HL-60 (cell line): ENCODE results near the gene ADCK1.

Source experiments
- POLR2AphosphoS5 ChIP-seq: IDR thresholded peaks from 2 replicates; pipeline ENCODE4 v1.6.1; 2012; ENCODE audit warnings: low read depth
- SPI1 ChIP-seq: IDR thresholded peaks from 2 replicates; pipeline ENCODE4 v1.6.1; 2012; ENCODE audit warnings: low read depth, mild to moderate bottlenecking, borderline replicate concordance
- TF ChIP-seq, protein P1 (sequence below): IDR thresholded peaks from one replicate; pipeline ENCODE4 v1.5.1; 2011; ENCODE audit warnings: low read length, control low read depth, inconsistent platforms; ENCODE audit not compliant: insufficient read depth
- TF ChIP-seq, protein P2 (sequence below): IDR thresholded peaks from 2 replicates; pipeline ENCODE4 v1.6.1; 2012; ENCODE audit warnings: low read depth; ENCODE audit not compliant: insufficient replicate concordance

DNA sequence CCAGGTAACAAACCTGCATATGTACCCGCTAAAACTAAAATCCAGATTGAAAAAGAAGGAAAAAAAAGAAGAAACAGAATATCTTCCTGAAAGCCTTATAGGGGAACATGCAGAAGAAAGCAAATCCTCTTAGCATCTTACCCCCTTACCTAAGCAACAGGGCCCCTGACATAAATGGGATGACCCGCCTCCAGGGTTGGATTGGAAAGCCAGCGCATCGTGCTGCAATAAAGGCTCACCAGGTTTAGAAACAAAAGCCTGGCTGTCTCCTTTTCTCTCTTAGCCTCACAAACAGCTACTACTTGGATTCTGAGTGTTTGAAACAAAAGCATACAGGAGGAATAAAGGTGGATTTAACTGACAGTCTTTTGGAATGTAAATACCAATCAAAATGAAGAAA, 13.8 kb upstream of the ADCK1 start:
- TF ChIP-seq, protein P1, sequence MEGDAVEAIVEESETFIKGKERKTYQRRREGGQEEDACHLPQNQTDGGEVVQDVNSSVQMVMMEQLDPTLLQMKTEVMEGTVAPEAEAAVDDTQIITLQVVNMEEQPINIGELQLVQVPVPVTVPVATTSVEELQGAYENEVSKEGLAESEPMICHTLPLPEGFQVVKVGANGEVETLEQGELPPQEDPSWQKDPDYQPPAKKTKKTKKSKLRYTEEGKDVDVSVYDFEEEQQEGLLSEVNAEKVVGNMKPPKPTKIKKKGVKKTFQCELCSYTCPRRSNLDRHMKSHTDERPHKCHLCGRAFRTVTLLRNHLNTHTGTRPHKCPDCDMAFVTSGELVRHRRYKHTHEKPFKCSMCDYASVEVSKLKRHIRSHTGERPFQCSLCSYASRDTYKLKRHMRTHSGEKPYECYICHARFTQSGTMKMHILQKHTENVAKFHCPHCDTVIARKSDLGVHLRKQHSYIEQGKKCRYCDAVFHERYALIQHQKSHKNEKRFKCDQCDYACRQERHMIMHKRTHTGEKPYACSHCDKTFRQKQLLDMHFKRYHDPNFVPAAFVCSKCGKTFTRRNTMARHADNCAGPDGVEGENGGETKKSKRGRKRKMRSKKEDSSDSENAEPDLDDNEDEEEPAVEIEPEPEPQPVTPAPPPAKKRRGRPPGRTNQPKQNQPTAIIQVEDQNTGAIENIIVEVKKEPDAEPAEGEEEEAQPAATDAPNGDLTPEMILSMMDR: no peak
- no peak for TF ChIP-seq POLR2AphosphoS5
- TF ChIP-seq, protein P2, sequence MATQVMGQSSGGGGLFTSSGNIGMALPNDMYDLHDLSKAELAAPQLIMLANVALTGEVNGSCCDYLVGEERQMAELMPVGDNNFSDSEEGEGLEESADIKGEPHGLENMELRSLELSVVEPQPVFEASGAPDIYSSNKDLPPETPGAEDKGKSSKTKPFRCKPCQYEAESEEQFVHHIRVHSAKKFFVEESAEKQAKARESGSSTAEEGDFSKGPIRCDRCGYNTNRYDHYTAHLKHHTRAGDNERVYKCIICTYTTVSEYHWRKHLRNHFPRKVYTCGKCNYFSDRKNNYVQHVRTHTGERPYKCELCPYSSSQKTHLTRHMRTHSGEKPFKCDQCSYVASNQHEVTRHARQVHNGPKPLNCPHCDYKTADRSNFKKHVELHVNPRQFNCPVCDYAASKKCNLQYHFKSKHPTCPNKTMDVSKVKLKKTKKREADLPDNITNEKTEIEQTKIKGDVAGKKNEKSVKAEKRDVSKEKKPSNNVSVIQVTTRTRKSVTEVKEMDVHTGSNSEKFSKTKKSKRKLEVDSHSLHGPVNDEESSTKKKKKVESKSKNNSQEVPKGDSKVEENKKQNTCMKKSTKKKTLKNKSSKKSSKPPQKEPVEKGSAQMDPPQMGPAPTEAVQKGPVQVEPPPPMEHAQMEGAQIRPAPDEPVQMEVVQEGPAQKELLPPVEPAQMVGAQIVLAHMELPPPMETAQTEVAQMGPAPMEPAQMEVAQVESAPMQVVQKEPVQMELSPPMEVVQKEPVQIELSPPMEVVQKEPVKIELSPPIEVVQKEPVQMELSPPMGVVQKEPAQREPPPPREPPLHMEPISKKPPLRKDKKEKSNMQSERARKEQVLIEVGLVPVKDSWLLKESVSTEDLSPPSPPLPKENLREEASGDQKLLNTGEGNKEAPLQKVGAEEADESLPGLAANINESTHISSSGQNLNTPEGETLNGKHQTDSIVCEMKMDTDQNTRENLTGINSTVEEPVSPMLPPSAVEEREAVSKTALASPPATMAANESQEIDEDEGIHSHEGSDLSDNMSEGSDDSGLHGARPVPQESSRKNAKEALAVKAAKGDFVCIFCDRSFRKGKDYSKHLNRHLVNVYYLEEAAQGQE: no peak
- no peak for TF ChIP-seq SPI1
